Stomach (tissue), 9 donors: ENCODE results near the gene TMPRSS7. TPM values are rescaled to one million over a fixed set of nuclear protein-coding genes. Genes with fewer than 3 reads are reported as not detected.

Source experiments
- DNase-seq, 2 donors: peaks; one replicate each; pipeline versions ENCODE4 v3.0.0 to v3.0.0-alpha.2; 2013 to 2019
- H3K27ac ChIP-seq, 5 donors: fragments of 200-600 bp in 4 of 5; sonication (generic) in 4 of 5; one replicate each; pipeline ENCODE4 v1.5.1; 2013 to 2019; ENCODE audit warnings: mild to moderate bottlenecking in 1 of 5, moderate library complexity in 1 of 5
- H3K27me3 ChIP-seq, 3 donors: fragments of 200-600 bp; sonication (generic); one replicate each; pipeline ENCODE4 v1.5.1; 2017 to 2019; ENCODE audit warnings: mixed run types in 1 of 3
- H3K36me3 ChIP-seq, 4 donors: fragments of 200-600 bp; sonication (generic); 1 replicate in 3 of 4; 2 replicates in 1 of 4; pipeline ENCODE4 v1.5.1; 2016 to 2019
- H3K4me1 ChIP-seq, 4 donors: fragments of 200-600 bp; sonication (generic); one replicate each; pipeline ENCODE4 v1.5.1; 2016 to 2019
- H3K4me3 ChIP-seq, 4 donors: fragments of 200-600 bp; sonication (generic) in 3 of 4; one replicate each; pipeline ENCODE4 v1.5.1; 2016 to 2019; ENCODE audit warnings: mild to moderate bottlenecking in 1 of 4
- H3K9me3 ChIP-seq, 4 donors: fragments of 200-600 bp; sonication (generic); one replicate each; pipeline ENCODE4 v1.5.1; 2016 to 2019
- EP300 ChIP-seq: sonication (generic); formaldehyde crosslinking; IDR thresholded peaks from one replicate; pipeline ENCODE4 v1.6.1; 2017; ENCODE audit warnings: antibody characterized with exemption
- POLR2A ChIP-seq, 4 donors: fragments of 450-650 bp; IDR thresholded peaks; one replicate each; pipeline ENCODE4 v1.6.1; 2016; ENCODE audit warnings: antibody characterized with exemption in 4 of 4, control low read depth in 2 of 4, mild to moderate bottlenecking in 1 of 4, moderate library complexity in 1 of 4
- POLR2AphosphoS5 ChIP-seq, 3 donors: sonication (generic); formaldehyde crosslinking; IDR thresholded peaks; one replicate each; pipeline ENCODE4 v1.6.1; 2016; ENCODE audit warnings: antibody characterized with exemption in 3 of 3
- WGBS, 5 donors: extraction: QIAGEN DNeasy Blood & Tissue Kit in 3 of 5; methylation state at CpG; one replicate each; pipeline versions ENCODE4 v1.1.5 to v1.1.7; 2013 to 2018; 5-methylcytosine and 5-hydroxymethylcytosine counted together
- intact Hi-C: fragments of 100-400 bp; cut with DNase I; formaldehyde crosslinking; loops from one replicate; pipeline ENCODE4 v1.15.1; 2023; ENCODE audit warnings: low total_unique reads
- polyA plus RNA-seq, 3 donors: library from polyadenylated mRNA; stranded (reverse); fragments of 200-250 nt; gene quantifications; one replicate each; pipeline ENCODE4 v1.2.3, GENCODE V29; 2013
- small RNA-seq, 4 donors: library from RNA; depleted of rRNA; stranded (forward); fragments of <200 nt; gene quantifications; one replicate each; pipeline ENCODE3, GENCODE V24; 2016
- total RNA-seq, 5 donors: library from RNA; depleted of rRNA; stranded (reverse); fragments of >200 nt; gene quantifications; one replicate each; pipeline versions ENCODE4 v1.1.0 to v1.2.3, GENCODE V29; 2014 to 2016
- TF ChIP-seq, protein P1 (sequence below), 7 experiments: fragments of 450-650 bp in 4 of 7; fragments of 200-600 bp in 3 of 7; sonication (generic) in 3 of 7; IDR thresholded peaks; one replicate each; pipeline ENCODE4 v1.5.1; 2016 to 2019; ENCODE audit warnings: antibody characterized with exemption in 7 of 7, control low read depth in 2 of 7, mild to moderate bottlenecking in 1 of 7
- donor health status: healthy with polysubstance abuse.
- donor health status: Bipolar disorder and iron deficiency.
- donor health status: healthy.

The TMPRSS7 gene
- total and polyA plus RNA-seq, 8 donors = 0.08 to 0.45 (median 0.12) TPM; not detected in 5

DNA sequence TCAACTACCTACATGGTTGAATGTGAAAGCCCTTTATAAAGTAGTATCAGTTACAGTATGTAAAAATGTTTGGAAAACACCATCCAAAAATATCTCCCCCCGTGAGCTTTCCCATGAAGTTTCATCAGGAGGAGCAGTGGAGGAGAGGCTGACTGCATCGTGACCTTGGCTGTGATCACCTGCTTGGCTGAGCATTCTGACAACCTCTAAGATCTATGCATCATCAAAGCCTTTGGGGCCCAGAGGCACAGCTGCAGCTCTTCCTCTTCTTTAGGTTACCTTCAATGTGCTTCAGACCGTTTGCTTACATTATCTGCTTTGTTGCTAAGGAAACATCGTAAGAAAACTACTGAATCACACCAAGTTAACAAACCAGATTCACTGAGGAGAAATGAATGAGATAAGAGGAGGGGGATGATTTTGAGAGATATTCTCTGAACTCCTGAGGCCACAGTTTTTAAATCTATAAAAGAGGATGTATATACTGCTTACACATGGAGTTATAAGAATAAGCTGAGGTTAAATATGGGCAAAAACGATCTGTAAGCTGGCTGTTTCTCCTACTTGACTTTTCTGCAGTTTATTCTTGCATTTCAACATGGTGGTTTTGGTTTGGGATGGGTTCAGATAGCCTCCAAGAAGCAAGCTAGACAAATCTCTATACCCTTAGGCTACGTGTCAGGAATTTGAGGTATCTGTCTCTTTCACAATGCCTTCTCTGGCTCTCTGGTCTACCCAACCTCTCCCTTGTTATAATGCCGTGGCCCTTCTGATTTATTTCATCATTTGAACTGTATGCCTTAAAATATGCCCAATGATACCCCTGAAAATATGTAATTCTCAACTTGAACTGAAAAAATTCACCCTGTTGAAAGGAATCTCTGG is 94.5 kb downstream of the TMPRSS7 start:
- 57 to 70% (median 64%) methylated on average over 7 of the region's 7 CpGs for WGBS, 5 donors
- intact Hi-C loops = no loop called here
- Histone ChIP-seq H3K4me3 (no peak overlapping the region), H3K9me3 (no peaks in the 10 kb centered on the region), H3K27ac (no peak overlapping the region), H3K4me1 (peaks cover 0 to 21% (median 7%) of the 10 kb centered on the region in 4 donors), H3K27me3 (no peaks in the 10 kb centered on the region), H3K36me3 (peaks cover 0 to 18% (median 11%) of the 10 kb centered on the region in 4 donors)
- DNase-seq = peak in 1 of 2 donors; percentile 75
- TF ChIP-seq EP300 (no peak), POLR2A (IDR thresholded peaks at IDR 0.05) (no peak), POLR2AphosphoS5 (IDR thresholded peaks at IDR 0.05) (no peak)
- TF ChIP-seq, protein P1, sequence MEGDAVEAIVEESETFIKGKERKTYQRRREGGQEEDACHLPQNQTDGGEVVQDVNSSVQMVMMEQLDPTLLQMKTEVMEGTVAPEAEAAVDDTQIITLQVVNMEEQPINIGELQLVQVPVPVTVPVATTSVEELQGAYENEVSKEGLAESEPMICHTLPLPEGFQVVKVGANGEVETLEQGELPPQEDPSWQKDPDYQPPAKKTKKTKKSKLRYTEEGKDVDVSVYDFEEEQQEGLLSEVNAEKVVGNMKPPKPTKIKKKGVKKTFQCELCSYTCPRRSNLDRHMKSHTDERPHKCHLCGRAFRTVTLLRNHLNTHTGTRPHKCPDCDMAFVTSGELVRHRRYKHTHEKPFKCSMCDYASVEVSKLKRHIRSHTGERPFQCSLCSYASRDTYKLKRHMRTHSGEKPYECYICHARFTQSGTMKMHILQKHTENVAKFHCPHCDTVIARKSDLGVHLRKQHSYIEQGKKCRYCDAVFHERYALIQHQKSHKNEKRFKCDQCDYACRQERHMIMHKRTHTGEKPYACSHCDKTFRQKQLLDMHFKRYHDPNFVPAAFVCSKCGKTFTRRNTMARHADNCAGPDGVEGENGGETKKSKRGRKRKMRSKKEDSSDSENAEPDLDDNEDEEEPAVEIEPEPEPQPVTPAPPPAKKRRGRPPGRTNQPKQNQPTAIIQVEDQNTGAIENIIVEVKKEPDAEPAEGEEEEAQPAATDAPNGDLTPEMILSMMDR (IDR thresholded peaks at IDR 0.05) = no peak

DNA sequence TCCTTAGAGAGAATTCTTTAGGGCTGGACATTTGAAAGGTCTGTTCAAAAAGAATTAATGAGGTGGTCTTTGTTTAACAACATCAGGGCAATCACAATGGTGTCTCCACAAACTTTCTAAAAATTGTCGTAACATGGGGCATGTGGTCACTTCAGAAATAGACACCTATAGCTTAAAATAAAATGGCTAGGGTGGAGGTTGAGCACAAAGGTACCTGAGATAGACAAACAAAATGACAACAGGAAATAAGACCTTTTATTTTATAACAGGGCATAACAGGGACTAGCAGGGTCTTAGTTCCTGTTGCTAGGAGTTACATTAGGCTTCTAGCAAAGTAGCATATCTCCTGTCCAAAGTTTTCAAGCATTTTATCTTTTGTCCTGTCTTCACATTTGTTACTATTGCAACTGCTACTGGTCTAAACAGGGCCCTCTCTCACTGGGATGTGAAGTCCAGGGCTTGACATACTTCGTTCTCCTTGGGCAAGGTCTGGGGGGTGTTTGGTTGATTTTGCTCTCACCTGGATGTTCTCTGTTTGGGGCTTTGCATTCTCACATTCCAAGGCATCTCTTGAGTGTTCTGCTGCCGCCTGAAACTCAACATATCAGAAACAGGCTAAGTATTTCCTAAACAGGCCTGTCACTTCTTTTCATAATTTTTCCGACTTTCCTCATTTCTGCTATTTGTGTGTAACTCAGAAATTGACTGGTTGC is 95.5 kb downstream of the TMPRSS7 start:
- TF ChIP-seq, protein P1 (IDR thresholded peaks at IDR 0.05) = no peak
- TF ChIP-seq EP300 = no peak
- no peak for TF ChIP-seq POLR2AphosphoS5 (IDR thresholded peaks at IDR 0.05)
- no peak for TF ChIP-seq POLR2A (IDR thresholded peaks at IDR 0.05)
- Histone ChIP-seq H3K27ac (no peak overlapping the region), H3K27me3 (no peaks in the 10 kb centered on the region), H3K4me3 (no peak overlapping the region), H3K4me1 (peaks cover 4 to 31% (median 14%) of the 10 kb centered on the region in 4 donors), H3K9me3 (no peaks in the 10 kb centered on the region), H3K36me3 (peaks cover 0 to 18% (median 9%) of the 10 kb centered on the region in 4 donors)
- 90 to 95% (median 93%) methylated on average over 4 of the region's 4 CpGs for WGBS, 5 donors
- intact Hi-C loops = no loop called here
- DNase-seq = no peak

DNA sequence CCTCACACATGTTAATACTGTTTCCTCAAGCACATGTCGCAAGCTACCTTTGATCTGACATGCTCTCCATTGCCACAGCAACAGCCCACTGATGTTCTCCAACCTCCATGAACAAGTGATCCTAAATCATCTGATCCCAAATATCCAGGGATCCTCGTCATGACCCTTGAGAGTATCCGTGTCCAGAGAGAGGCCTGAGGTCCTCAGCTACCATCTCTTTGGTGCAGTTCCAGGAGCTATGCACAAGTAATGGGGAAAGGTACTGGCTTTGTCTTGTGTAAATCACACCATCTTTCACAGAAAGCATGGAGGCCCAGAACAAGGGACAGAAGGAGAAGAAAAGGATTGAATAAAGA is 96.1 kb downstream of the TMPRSS7 start:
- no peak for TF ChIP-seq EP300
- TF ChIP-seq, protein P1 (IDR thresholded peaks at IDR 0.05) = no peak
- TF ChIP-seq POLR2AphosphoS5 (IDR thresholded peaks at IDR 0.05) = no peak
- TF ChIP-seq POLR2A (IDR thresholded peaks at IDR 0.05) = no peak
- Histone ChIP-seq H3K4me3 (no peak overlapping the region), H3K9me3 (no peaks in the 10 kb centered on the region), H3K27me3 (no peaks in the 10 kb centered on the region), H3K27ac (no peak overlapping the region), H3K36me3 (peaks cover 0 to 18% (median 6%) of the 10 kb centered on the region in 4 donors), H3K4me1 (peaks cover 4 to 37% (median 17%) of the 10 kb centered on the region in 4 donors)
- 70 to 94% (median 92%) methylated on average over 3 of the region's 3 CpGs for WGBS, 5 donors
- intact Hi-C loops = no loop called here
- DNase-seq = no peak

Small RNAs within 50 kb of the gene (small RNA-seq; reads per million reads assigned to genes)
- 0 reads per million in 4 donors for gene MIR567

Other genes with a start within 250 kb of the TMPRSS7 start
- 100 to 1,000 TPM in 2 of 5 donors, 10 to 100 TPM in 3; 13.0 to 149 (median 83.3) TPM for gene PHLDB2, start 175.5 kb upstream of the TMPRSS7 start, total RNA-seq
- gene PHLDB2, start 175.5 kb upstream of the TMPRSS7 start, polyA plus RNA-seq = 10 to 100 TPM; 10.6 to 17.3 (median 13.3) TPM
- gene ABHD10, start 55.7 kb upstream of the TMPRSS7 start, total RNA-seq = 10 to 100 TPM in 4 of 5 donors, not detected in 1; 11.6 to 61.7 (median 27.1) TPM
- gene ABHD10, start 55.7 kb upstream of the TMPRSS7 start, polyA plus RNA-seq = 10 to 100 TPM; 13.5 to 15.1 (median 13.7) TPM
- gene TAGLN3, start 35.8 kb upstream of the TMPRSS7 start, total RNA-seq = 1 to 10 TPM in 1 of 5 donors, not detected in 4; 5.3 TPM
- gene TAGLN3, start 35.8 kb upstream of the TMPRSS7 start, polyA plus RNA-seq = 1 to 10 TPM in 2 of 3 donors, under 1 TPM in 1; 0.87 to 3.4 (median 1.0) TPM
- 10 to 100 TPM in 4 of 5 donors, 1 to 10 TPM in 1; 9.9 to 66.9 (median 59.0) TPM for gene C3orf52, start 51.7 kb downstream of the TMPRSS7 start, total RNA-seq
- gene C3orf52, start 51.7 kb downstream of the TMPRSS7 start, polyA plus RNA-seq = 10 to 100 TPM in 2 of 3 donors, 1 to 10 TPM in 1; 4.2 to 16.0 (median 10.0) TPM
- gene GCSAM, start 98.5 kb downstream of the TMPRSS7 start, total RNA-seq = 1 to 10 TPM in 1 of 5 donors, under 1 TPM in 1, not detected in 3; 0.73 to 2.3 TPM
- 1 to 10 TPM in 1 of 3 donors, not detected in 2; 2.3 TPM for gene GCSAM, start 98.5 kb downstream of the TMPRSS7 start, polyA plus RNA-seq